NT2/D1 (cell line): ENCODE measurements around the gene WDR20.

Experiments used
- SUZ12 ChIP-seq: IDR thresholded peaks from 2 replicates; pipeline ENCODE4 v1.6.1; 2011; ENCODE audit not compliant: insufficient read length, insufficient read depth; ENCODE audit errors: extremely low read depth
- YY1 ChIP-seq: IDR thresholded peaks from 2 replicates; pipeline ENCODE4 v1.6.1; 2011; ENCODE audit not compliant: insufficient read length, insufficient read depth

GRCh38 chr14:102223682-102224081 lies 84.0 kb downstream of the WDR20 start:
- TF ChIP-seq SUZ12 (no peak), YY1 (no peak)
